ENCODE measurements around the gene MVK.

The MVK gene

DNA sequence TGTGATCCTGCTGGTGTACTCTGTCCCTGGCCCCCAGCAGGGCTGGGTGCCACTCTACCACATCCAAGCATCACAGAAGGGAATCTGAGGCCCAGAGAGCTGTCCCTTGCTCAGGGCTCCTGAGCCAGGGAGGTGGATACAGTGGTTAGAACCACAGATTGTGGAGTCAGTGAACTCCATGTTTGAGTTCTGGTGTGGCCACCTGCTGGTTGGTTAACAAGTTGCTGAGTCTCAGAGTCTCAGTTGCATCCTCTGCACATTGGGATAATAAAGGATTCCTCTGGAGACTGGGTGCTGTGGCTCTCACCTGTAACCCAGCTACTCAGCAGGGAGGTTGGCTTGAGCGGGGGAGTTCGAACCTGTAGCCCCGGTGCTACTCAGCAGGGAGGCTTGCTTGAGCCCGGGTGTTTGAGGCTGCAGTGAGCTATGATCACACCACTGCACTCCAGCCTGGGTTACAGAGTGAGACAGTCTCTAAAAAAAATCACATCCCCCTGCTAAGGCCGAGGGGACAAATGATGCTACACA lies 39.4 kb downstream of the MVK start:
- Histone ChIP-seq H3K9ac (ENCODE audit: low read length) (no peak overlapping the region), H3K9me3 (ENCODE audit: control insufficient read depth, low read length) (peaks cover 5% of the 10 kb centered on the region), H3K4me3 (ENCODE audit: low read length) (no peak overlapping the region), H3K4me1 (ENCODE audit: control insufficient read depth, insufficient read depth, low read length) (no peaks in the 10 kb centered on the region), H3K27me3 (replicated peaks; ENCODE audit: control insufficient read depth, insufficient read depth, low read length) (peaks cover 91% of the 10 kb centered on the region), H3K36me3 (ENCODE audit: control insufficient read depth, insufficient read depth, low read length, severe bottlenecking) (no peaks in the 10 kb centered on the region)
- DNase-seq (ENCODE audit: low read depth) = no peak

DNA sequence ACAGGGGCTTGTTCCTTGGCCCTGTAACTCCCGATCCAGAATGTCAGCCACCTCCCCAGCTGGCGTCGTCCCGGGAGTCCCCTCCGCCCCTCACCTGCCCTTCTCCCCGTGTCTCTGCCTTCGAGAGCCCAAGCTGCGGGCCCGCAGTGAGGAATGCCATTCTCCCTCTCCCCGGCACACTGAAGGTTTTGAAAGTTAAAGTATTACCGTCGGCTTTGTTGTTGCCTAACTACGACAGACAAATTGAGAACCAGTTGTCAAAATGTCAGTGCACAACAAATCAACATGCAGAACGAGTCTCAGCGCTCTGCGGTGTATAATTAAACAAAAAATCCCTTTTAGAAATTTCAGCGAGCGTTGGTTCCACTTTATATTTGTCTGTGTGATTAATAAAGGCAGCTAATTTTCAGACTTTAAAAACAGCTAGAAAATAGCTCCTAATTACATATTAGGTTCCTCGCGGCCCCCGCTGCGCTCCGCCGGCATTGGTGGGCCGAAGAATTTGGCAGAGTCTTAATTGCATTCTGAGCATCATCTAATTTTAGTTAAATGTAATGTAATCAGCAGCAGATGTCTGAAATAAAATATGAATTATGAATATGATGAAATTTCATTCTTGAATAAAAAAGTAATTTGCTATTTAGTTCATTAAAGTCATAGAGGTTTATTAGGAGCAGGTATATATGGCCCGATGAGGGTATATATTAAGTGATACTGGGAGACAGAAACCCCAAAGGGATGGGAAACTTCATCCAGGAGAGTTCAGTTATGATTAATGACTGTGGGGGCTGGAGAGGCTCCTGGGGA lies 40.3 kb downstream of the MVK start:
- no peak for DNase-seq (ENCODE audit: low read depth)
- H3K9me3 ChIP-seq (ENCODE audit: control insufficient read depth, low read length) = peaks cover 5% of the 10 kb centered on the region
- H3K36me3 ChIP-seq (ENCODE audit: control insufficient read depth, insufficient read depth, low read length, severe bottlenecking) = no peaks in the 10 kb centered on the region
- H3K9ac ChIP-seq (ENCODE audit: low read length) = no peak overlapping the region
- peaks cover 89% of the 10 kb centered on the region for H3K27me3 ChIP-seq (replicated peaks; ENCODE audit: control insufficient read depth, insufficient read depth, low read length)
- H3K4me3 ChIP-seq (ENCODE audit: low read length) = no peak overlapping the region
- H3K4me1 ChIP-seq (ENCODE audit: control insufficient read depth, insufficient read depth, low read length) = no peaks in the 10 kb centered on the region

DNA sequence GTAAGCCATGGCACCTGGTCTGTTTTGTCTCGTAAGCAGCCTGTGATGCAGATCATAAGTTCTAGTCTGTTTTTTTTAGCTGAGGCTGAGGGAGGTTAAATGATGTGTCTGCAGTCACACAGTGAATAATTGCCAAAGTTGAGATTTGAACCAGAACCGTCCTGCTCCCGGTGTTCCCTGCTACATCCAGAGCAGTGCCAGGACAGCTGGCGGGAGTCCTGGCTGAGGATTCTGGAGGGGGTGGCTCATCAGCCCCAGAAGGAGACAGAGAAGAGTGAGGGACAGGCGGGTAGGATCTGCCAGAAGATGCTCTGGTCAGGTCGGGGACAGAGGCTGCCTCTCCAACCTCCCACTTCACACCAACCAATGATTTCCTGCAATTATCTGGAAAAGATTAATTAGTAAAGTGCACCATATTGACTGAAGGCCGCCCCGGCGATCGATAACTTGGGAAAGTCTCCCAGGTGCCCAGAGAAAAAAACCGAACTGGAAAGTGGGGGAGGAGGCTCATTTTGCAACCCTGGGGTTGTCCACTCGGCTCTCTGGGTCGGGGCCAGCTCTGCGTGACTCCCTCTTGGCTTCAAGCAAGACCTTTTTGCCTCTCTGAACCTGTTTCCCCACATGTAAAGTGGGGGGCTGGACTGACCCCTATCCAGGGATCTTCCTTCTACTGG lies 42.1 kb downstream of the MVK start:
- no peak overlapping the region for H3K4me3 ChIP-seq (ENCODE audit: low read length)
- H3K9me3 ChIP-seq (ENCODE audit: control insufficient read depth, low read length) = peaks cover under 1% of the 10 kb centered on the region
- H3K9ac ChIP-seq (ENCODE audit: low read length) = no peak overlapping the region
- peaks cover 88% of the 10 kb centered on the region for H3K27me3 ChIP-seq (replicated peaks; ENCODE audit: control insufficient read depth, insufficient read depth, low read length)
- no peaks in the 10 kb centered on the region for H3K36me3 ChIP-seq (ENCODE audit: control insufficient read depth, insufficient read depth, low read length, severe bottlenecking)
- no peak for DNase-seq (ENCODE audit: low read depth)
- H3K4me1 ChIP-seq (ENCODE audit: control insufficient read depth, insufficient read depth, low read length) = no peaks in the 10 kb centered on the region

DNA sequence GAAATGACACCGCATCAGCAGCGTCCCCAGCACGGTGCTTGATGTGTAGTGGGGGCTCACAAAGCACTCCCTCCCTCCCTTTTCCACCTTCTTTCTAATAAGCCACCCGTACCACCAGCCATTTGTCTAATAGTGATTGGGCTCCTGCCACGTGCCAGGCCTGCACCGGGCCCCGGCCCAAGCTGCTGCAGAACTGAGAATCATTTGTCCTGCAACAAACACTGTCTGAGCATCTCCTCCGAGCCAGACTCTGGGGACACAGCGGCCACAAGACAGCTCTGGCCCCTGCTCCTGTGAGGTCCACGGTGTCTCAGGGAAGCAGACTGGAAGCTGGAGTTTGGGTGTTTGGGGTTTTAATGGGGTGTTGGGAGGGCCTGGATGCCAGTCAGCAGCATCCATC lies 43.9 kb downstream of the MVK start:
- H3K36me3 ChIP-seq (ENCODE audit: control insufficient read depth, insufficient read depth, low read length, severe bottlenecking) = no peaks in the 10 kb centered on the region
- H3K4me1 ChIP-seq (ENCODE audit: control insufficient read depth, insufficient read depth, low read length) = peaks cover 9% of the 10 kb centered on the region
- no peaks in the 10 kb centered on the region for H3K9me3 ChIP-seq (ENCODE audit: control insufficient read depth, low read length)
- H3K4me3 ChIP-seq (ENCODE audit: low read length) = no peak overlapping the region
- no peak overlapping the region for H3K9ac ChIP-seq (ENCODE audit: low read length)
- no peak for DNase-seq (ENCODE audit: low read depth)
- H3K27me3 ChIP-seq (replicated peaks; ENCODE audit: control insufficient read depth, insufficient read depth, low read length) = peaks cover 70% of the 10 kb centered on the region

DNA sequence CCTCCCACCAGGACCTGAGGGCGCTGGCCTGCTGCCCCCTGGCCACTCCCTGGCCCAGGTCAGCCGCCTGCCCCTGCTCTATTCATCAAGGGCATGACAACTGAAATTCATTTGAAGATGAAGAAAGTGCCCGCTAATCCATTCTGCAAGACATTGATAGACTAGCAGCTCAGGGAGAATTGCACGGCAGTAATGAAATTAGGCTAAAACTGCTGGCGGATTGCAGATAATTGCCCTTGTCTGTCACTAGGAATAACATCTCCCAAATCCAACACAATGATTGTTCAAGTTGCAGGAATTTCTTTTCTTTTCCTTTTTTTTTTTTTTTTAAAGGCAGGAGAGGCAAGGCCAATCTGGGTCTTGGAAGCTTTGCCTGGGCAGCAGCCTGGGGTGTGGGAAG lies 44.5 kb downstream of the MVK start:
- Histone ChIP-seq H3K9ac (ENCODE audit: low read length) (no peak overlapping the region), H3K27me3 (replicated peaks; ENCODE audit: control insufficient read depth, insufficient read depth, low read length) (peaks cover 64% of the 10 kb centered on the region), H3K9me3 (ENCODE audit: control insufficient read depth, low read length) (no peaks in the 10 kb centered on the region), H3K36me3 (ENCODE audit: control insufficient read depth, insufficient read depth, low read length, severe bottlenecking) (no peaks in the 10 kb centered on the region), H3K4me3 (ENCODE audit: low read length) (no peak overlapping the region), H3K4me1 (ENCODE audit: control insufficient read depth, insufficient read depth, low read length) (peaks cover 9% of the 10 kb centered on the region)
- DNase-seq (ENCODE audit: low read depth) = no peak

DNA sequence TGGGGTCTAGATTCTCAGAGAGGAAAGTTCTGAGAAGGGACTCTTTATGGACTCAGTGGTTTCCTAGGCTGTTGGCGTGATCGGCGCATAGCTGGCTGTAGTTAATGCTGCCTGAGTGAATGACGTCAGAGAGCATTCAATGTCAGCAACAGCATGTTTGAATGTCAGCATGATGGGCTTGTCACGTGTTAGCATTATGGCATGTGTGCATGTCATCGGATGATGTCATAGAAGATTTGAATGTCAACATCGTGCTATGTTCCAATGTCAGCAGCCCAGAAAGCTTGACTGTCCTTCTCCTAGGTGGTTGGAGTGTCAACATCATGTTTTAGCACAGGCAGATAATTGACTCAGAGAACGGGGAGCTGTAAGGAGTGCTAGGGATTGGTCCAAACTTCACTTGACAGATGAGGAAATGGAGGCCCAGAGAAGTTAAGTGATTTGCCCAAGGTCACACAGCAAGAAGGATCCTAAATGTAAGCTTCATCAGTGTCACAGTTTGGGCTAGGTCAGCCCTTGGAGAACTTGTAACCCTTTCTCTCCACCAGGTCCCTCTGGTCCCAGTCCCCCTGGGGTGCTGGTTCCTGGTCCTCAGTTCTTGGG lies 45.5 kb downstream of the MVK start:
- Histone ChIP-seq H3K4me3 (ENCODE audit: low read length) (no peak overlapping the region), H3K36me3 (ENCODE audit: control insufficient read depth, insufficient read depth, low read length, severe bottlenecking) (no peaks in the 10 kb centered on the region), H3K27me3 (replicated peaks; ENCODE audit: control insufficient read depth, insufficient read depth, low read length) (peaks cover 54% of the 10 kb centered on the region), H3K4me1 (ENCODE audit: control insufficient read depth, insufficient read depth, low read length) (peaks cover 9% of the 10 kb centered on the region), H3K9ac (ENCODE audit: low read length) (no peak overlapping the region), H3K9me3 (ENCODE audit: control insufficient read depth, low read length) (no peaks in the 10 kb centered on the region)
- DNase-seq (ENCODE audit: low read depth) = no peak

DNA sequence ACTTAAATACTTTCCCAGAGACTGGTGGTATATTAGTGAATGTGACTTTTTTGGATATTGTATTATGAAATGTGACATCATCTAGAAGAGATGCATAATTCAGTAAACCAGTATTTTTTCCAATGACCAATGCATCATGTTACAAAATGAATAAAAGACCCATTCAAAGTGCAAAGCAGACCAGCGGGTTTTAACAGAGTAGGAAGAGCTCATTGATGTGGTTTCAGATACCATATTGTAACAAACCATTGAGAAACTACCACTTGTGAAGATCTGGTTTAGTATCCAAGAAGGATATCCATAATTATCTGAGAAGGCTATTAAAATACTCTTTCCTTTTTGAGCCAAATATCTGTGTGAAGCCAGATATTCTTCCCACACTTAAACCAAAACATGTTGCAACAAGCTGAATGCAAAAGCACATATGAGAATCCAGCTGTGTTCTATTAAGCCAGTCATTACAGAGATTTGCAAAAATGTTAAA lies 47.7 kb downstream of the MVK start:
- Histone ChIP-seq H3K9ac (ENCODE audit: low read length) (no peak overlapping the region), H3K4me1 (ENCODE audit: control insufficient read depth, insufficient read depth, low read length) (peaks cover 14% of the 10 kb centered on the region)
- peak; percentile 79 for DNase-seq (ENCODE audit: low read depth)

DNA sequence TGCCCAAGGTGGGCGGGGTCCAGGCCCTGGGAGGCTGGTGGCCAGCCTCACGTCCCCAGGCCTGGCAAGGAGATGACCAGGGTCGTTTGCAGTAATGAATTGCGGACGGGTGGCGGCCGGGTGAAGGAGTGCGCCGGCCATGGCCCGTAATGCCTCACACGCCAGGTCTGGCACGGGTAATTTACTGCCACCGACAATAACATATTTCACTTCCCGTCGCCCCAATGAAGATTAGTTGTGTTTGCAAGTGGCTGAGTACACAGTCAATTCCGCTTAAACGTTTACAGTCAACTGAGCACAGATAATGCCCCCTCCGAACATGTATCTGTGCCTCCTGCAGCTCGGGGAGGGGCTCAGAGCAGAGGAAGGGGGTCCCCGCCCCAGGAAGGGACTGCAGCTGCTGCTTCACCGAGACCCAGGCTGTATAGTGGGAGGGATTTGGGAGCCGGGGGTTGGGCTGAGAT lies 48.3 kb downstream of the MVK start:
- Histone ChIP-seq H3K9me3 (ENCODE audit: control insufficient read depth, low read length) (no peaks in the 10 kb centered on the region), H3K27me3 (replicated peaks; ENCODE audit: control insufficient read depth, insufficient read depth, low read length) (peaks cover 41% of the 10 kb centered on the region), H3K4me3 (ENCODE audit: low read length) (no peak overlapping the region), H3K9ac (ENCODE audit: low read length) (no peak overlapping the region), H3K36me3 (ENCODE audit: control insufficient read depth, insufficient read depth, low read length, severe bottlenecking) (no peaks in the 10 kb centered on the region), H3K4me1 (ENCODE audit: control insufficient read depth, insufficient read depth, low read length) (peaks cover 14% of the 10 kb centered on the region)
- peak; percentile 8 for DNase-seq (ENCODE audit: low read depth)

More for the DNA sequence above, 47.7 kb downstream of the MVK start:
- peaks cover 41% of the 10 kb centered on the region for H3K27me3 ChIP-seq (replicated peaks; ENCODE audit: control insufficient read depth, insufficient read depth, low read length)
- no peak overlapping the region for H3K4me3 ChIP-seq (ENCODE audit: low read length)
- no peaks in the 10 kb centered on the region for H3K36me3 ChIP-seq (ENCODE audit: control insufficient read depth, insufficient read depth, low read length, severe bottlenecking)
- H3K9me3 ChIP-seq (ENCODE audit: control insufficient read depth, low read length) = no peaks in the 10 kb centered on the region

DNA sequence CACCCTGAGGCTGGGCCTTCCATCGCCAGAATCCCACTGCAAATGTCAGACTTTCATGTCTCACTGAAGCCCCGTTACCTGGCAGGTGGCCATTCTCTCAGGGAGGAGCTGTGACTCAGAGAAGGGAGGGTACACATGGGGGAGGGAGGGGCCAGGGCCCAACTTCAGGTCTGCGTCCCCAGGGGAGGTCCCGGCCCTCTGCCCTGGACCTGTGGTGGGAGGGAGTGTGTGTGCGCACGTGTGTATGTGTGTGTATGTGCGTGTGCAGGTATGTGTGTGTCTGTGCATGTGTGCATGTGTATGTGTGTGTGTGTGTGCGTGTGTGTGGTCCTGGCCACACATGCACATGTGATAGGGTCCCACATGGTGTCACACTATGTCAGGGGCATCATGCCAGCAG lies 50.9 kb downstream of the MVK start:
- H3K4me3 ChIP-seq (ENCODE audit: low read length) = no peak overlapping the region
- H3K9me3 ChIP-seq (ENCODE audit: control insufficient read depth, low read length) = no peaks in the 10 kb centered on the region
- DNase-seq (ENCODE audit: low read depth) = no peak
- no peaks in the 10 kb centered on the region for H3K36me3 ChIP-seq (ENCODE audit: control insufficient read depth, insufficient read depth, low read length, severe bottlenecking)
- peaks cover 14% of the 10 kb centered on the region for H3K4me1 ChIP-seq (ENCODE audit: control insufficient read depth, insufficient read depth, low read length)
- H3K9ac ChIP-seq (ENCODE audit: low read length) = no peak overlapping the region
- H3K27me3 ChIP-seq (replicated peaks; ENCODE audit: control insufficient read depth, insufficient read depth, low read length) = peaks cover 39% of the 10 kb centered on the region

DNA sequence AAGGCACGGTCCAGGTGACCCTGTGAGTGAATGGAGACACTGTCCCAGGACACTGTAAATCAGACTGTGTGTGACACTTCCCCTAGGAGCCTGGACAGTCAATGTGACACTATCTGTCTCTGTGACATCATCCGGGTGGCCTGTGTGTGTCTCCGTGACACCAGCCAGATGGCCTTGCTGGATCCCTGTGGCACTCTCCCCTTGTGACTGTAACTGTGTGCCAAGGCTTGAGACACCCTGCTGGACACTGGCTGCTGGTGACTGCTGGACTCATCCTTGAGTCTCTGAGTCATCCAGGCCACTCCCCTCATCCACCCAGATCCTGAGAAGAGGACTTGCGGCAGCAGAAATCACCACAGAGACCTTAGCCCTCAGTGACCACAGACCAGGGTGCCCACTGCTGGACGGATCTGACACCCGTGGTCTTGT lies 51.6 kb downstream of the MVK start:
- no peak overlapping the region for H3K9ac ChIP-seq (ENCODE audit: low read length)
- no peaks in the 10 kb centered on the region for H3K36me3 ChIP-seq (ENCODE audit: control insufficient read depth, insufficient read depth, low read length, severe bottlenecking)
- peak; percentile 50 for DNase-seq (ENCODE audit: low read depth)
- H3K27me3 ChIP-seq (replicated peaks; ENCODE audit: control insufficient read depth, insufficient read depth, low read length) = peaks cover 39% of the 10 kb centered on the region
- H3K4me3 ChIP-seq (ENCODE audit: low read length) = no peak overlapping the region
- H3K9me3 ChIP-seq (ENCODE audit: control insufficient read depth, low read length) = no peaks in the 10 kb centered on the region
- H3K4me1 ChIP-seq (ENCODE audit: control insufficient read depth, insufficient read depth, low read length) = peaks cover 14% of the 10 kb centered on the region

DNA sequence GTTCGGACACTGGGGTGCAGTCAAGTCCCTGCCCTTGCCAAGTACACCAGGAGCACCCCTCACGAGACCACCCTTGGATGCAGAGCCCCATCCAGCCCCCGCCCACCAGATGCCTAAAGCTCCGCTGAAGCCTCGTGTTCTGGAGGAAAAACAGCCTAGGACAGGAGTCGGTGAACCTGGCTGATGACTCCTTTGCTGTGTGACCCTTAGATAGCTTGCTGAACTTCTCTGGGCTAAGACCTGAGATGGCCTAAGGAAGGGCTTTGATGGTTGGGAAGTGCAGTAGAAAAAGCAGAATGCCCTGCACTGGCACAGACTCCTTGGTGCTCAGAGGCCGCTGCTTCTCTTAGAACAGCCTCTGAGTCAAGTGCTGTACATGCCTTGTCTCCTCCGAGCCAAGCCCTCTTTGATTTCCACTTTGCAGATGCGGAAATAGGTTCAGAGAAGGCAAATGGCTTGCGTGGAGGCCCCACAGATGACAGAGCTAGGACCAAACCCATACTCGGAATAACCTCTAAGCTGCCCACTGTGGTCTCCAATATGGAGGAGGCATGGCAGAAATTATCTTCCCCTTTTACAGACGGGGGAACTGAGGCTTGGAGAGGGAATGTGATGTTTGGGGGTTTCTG lies 52.3 kb downstream of the MVK start:
- peaks cover 44% of the 10 kb centered on the region for H3K27me3 ChIP-seq (replicated peaks; ENCODE audit: control insufficient read depth, insufficient read depth, low read length)
- H3K4me1 ChIP-seq (ENCODE audit: control insufficient read depth, insufficient read depth, low read length) = peaks cover 14% of the 10 kb centered on the region
- no peak overlapping the region for H3K4me3 ChIP-seq (ENCODE audit: low read length)

More for the DNA sequence above, 52.3 kb downstream of the MVK start:
- DNase-seq (ENCODE audit: low read depth) = no peak
- Histone ChIP-seq H3K9ac (ENCODE audit: low read length) (no peak overlapping the region), H3K9me3 (ENCODE audit: control insufficient read depth, low read length) (no peaks in the 10 kb centered on the region), H3K36me3 (ENCODE audit: control insufficient read depth, insufficient read depth, low read length, severe bottlenecking) (no peaks in the 10 kb centered on the region)
